Measurements from ENCODE around the gene C2orf72. TPM values are rescaled to one million over a fixed set of nuclear protein-coding genes. Genes with fewer than 3 reads are reported as not detected.

C2orf72 gene
- total and polyA plus RNA-seq, 2 of the 13 experiments (the other 11 are each of a cell fraction or from before 2014, with no cell fraction given), result 147 to 203 TPM

GRCh38 chr2:231037731-231038482 lies 584 bp downstream of the C2orf72 start (continued):
- no peak; the same call in 1 of the 2 replicates for TF ChIP-seq ZNF589 (CRISPR knock-in tag; conservative IDR thresholded peaks at IDR 0.05)
- no peak for TF ChIP-seq DBP (CRISPR knock-in tag; IDR thresholded peaks at IDR 0.05; ENCODE audit: not compliant biosample characterization)
- no peak for TF ChIP-seq DDIT3 (CRISPR knock-in tag; IDR thresholded peaks at IDR 0.05)
- TF ChIP-seq ELF3 (CRISPR knock-in tag; IDR thresholded peaks at IDR 0.05), result no peak
- no peak for TF ChIP-seq PHB2 (IDR thresholded peaks at IDR 0.05; ENCODE audit: partially characterized antibody)
- no peak for TF ChIP-seq ZBTB4 (CRISPR knock-in tag; IDR thresholded peaks at IDR 0.05; ENCODE audit: borderline replicate concordance)
- TF ChIP-seq RBM22 (optimal IDR thresholded peaks at IDR 0.05; ENCODE audit: low read length), result no peak
- no peak for TF ChIP-seq ZNF841 (CRISPR knock-in tag; IDR thresholded peaks at IDR 0.05; ENCODE audit: borderline replicate concordance)
- no peak for TF ChIP-seq HMG20A (CRISPR knock-in tag; IDR thresholded peaks at IDR 0.05; ENCODE audit: borderline replicate concordance)
- TF ChIP-seq ZNF891 (CRISPR knock-in tag; IDR thresholded peaks at IDR 0.05), result no peak
- TF ChIP-seq CSRNP1 (CRISPR knock-in tag; IDR thresholded peaks at IDR 0.05), result no peak
- no peak for TF ChIP-seq ZFP36L2 (CRISPR knock-in tag; IDR thresholded peaks at IDR 0.05)
- no peak for TF ChIP-seq THYN1 (CRISPR knock-in tag; IDR thresholded peaks at IDR 0.05; ENCODE audit: borderline replicate concordance, low read depth)
- TF ChIP-seq HNRNPUL1 (IDR thresholded peaks at IDR 0.05; ENCODE audit: low read depth, low read length), result no peak
- no peak for TF ChIP-seq TRIM24 (CRISPR knock-in tag; IDR thresholded peaks at IDR 0.05)
- TF ChIP-seq SRSF1 (optimal IDR thresholded peaks at IDR 0.05; ENCODE audit: low read depth, low read length), result no peak
- no peak for TF ChIP-seq NFRKB (IDR thresholded peaks at IDR 0.05)
- no peak for TF ChIP-seq ZSCAN9 (CRISPR knock-in tag; IDR thresholded peaks at IDR 0.05; ENCODE audit: borderline replicate concordance)
- TF ChIP-seq SNAPC2 (CRISPR knock-in tag; IDR thresholded peaks at IDR 0.05), result no peak
- no peak for TF ChIP-seq ZBTB26 (CRISPR knock-in tag; IDR thresholded peaks at IDR 0.05; ENCODE audit: borderline replicate concordance)
- peak; percentile 30 for TF ChIP-seq MED8 (CRISPR knock-in tag; IDR thresholded peaks at IDR 0.05; ENCODE audit: insufficient replicate concordance)
- no peak; the same call in 1 of the 2 replicates for TF ChIP-seq NFKB2 (CRISPR knock-in tag; IDR thresholded peaks at IDR 0.05; ENCODE audit: borderline replicate concordance)
- TF ChIP-seq ZC3H4 (CRISPR knock-in tag; IDR thresholded peaks at IDR 0.05; ENCODE audit: borderline replicate concordance), result peak; percentile 32; the same call in 1 of the 2 replicates

All from HepG2 (cell line).